Activated CD4-positive, alpha-beta memory T cell treated with anti-CD3 and anti-CD28 coated beads for 36 hours (primary cell): ENCODE results near the gene EDIL3. TPM values are rescaled to one million over a fixed set of nuclear protein-coding genes. Genes with fewer than 3 reads are reported as not detected.

Source experiments
- CTCF ChIA-PET: fragments of 350-600 bp; sonication (Branson Sonifier 250); formaldehyde crosslinking; loops from one replicate; lab custom pipeline; 2021; ENCODE audit warnings: antibody characterized with exemption, inconsistent platforms; lab: Charles Lee
- POLR2A ChIA-PET: fragments of 350-600 bp; sonication (Branson Sonifier 250); formaldehyde crosslinking; loops from one replicate; lab custom pipeline; 2021; ENCODE audit warnings: antibody characterized with exemption; lab: Charles Lee
- DNase-seq: peaks from one replicate; pipeline ENCODE4 v3.0.0-alpha.2; 2020
- H3K27ac Mint-ChIP-seq: one replicate; pipeline ENCODE4 v1.8.0; 2021; ENCODE audit warnings: mixed read lengths
- H3K27me3 Mint-ChIP-seq: one replicate; pipeline ENCODE4 v1.8.0; 2021; ENCODE audit warnings: mixed read lengths
- H3K36me3 Mint-ChIP-seq: one replicate; pipeline ENCODE4 v1.8.0; 2021; ENCODE audit warnings: mixed read lengths
- H3K4me1 Mint-ChIP-seq: one replicate; pipeline ENCODE4 v1.8.0; 2021; ENCODE audit warnings: low read depth, mixed read lengths
- H3K4me3 Mint-ChIP-seq: one replicate; pipeline ENCODE4 v1.8.0; 2021; ENCODE audit warnings: mild to moderate bottlenecking, mixed read lengths
- H3K9me3 Mint-ChIP-seq: one replicate; pipeline ENCODE4 v1.8.0; 2021; ENCODE audit warnings: mixed read lengths
- intact Hi-C: fragments of 100-400 bp; cut with micrococcal nuclease; formaldehyde crosslinking; loops from one replicate; pipeline ENCODE4 v1.15.1; 2023
- total RNA-seq, 2 experiments: library from RNA; stranded (reverse); gene quantifications; one replicate each; pipeline ENCODE4 v1.2.3, GENCODE V29; 2021

The EDIL3 gene, protein sequence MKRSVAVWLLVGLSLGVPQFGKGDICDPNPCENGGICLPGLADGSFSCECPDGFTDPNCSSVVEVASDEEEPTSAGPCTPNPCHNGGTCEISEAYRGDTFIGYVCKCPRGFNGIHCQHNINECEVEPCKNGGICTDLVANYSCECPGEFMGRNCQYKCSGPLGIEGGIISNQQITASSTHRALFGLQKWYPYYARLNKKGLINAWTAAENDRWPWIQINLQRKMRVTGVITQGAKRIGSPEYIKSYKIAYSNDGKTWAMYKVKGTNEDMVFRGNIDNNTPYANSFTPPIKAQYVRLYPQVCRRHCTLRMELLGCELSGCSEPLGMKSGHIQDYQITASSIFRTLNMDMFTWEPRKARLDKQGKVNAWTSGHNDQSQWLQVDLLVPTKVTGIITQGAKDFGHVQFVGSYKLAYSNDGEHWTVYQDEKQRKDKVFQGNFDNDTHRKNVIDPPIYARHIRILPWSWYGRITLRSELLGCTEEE
- total RNA-seq, result not detected

GRCh38 chr5:84384604-84385575 lies at the start of gene EDIL3:
TSS of gene EDIL3 (minus strand) at chr5:84384880. CDS start at chr5:84384374, 506 bp downstream.
- DNase-seq, result no peak
- ChIA-PET CTCF (no interaction called here), POLR2A (no interaction called here)
- H3K36me3 Mint-ChIP-seq, result no peaks in the 10 kb centered on the region
- H3K9me3 Mint-ChIP-seq, result no peaks in the 10 kb centered on the region
- peaks cover 2% of the 10 kb centered on the region for H3K4me1 Mint-ChIP-seq
- H3K27me3 Mint-ChIP-seq, result peaks cover 35% of the 10 kb centered on the region
- H3K27ac Mint-ChIP-seq, result no peak within 1 kb of the TSS
- intact Hi-C loops, result no loop called here
- no peak within 1 kb of the TSS for H3K4me3 Mint-ChIP-seq

DNA sequence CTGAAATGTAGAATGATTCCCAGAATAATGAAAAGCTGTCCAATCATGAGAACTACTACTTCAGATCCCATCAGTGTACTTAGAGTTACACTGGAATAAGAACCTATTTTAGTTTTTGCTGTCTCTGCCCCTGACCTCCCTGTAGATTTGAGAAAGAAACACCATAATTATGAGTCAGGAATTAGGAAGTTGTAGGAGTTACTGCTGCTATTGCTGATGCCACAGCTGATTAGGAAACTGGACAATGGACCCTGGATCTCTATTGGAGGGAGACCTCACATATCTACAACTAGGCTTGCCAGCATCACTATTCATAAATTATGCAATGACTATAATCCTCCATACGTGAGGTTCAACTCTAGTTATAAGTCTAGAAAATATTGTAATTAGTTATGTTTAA lies 48.8 kb upstream of the EDIL3 start:
- intact Hi-C loops, result no loop called here
- CTCF ChIA-PET, result no interaction called here
- no peak overlapping the region for H3K27ac Mint-ChIP-seq

GRCh38 chr5:84430863-84431663 lies 46.4 kb upstream of the EDIL3 start:
- no peaks in the 10 kb centered on the region for H3K4me1 Mint-ChIP-seq
- H3K36me3 Mint-ChIP-seq, result no peaks in the 10 kb centered on the region
- intact Hi-C loops, result no loop called here
- ChIA-PET CTCF (no interaction called here), POLR2A (no interaction called here)
- no peak overlapping the region for H3K27ac Mint-ChIP-seq
- no peaks in the 10 kb centered on the region for H3K27me3 Mint-ChIP-seq
- DNase-seq, result no peak
- H3K4me3 Mint-ChIP-seq, result no peak overlapping the region
- H3K9me3 Mint-ChIP-seq, result peaks cover 11% of the 10 kb centered on the region

More for the DNA sequence above, 48.8 kb upstream of the EDIL3 start:
- H3K4me3 Mint-ChIP-seq, result no peak overlapping the region
- no peaks in the 10 kb centered on the region for H3K27me3 Mint-ChIP-seq
- DNase-seq, result no peak
- H3K36me3 Mint-ChIP-seq, result no peaks in the 10 kb centered on the region
- POLR2A ChIA-PET, result no interaction called here
- peaks cover 3% of the 10 kb centered on the region for H3K9me3 Mint-ChIP-seq
- no peaks in the 10 kb centered on the region for H3K4me1 Mint-ChIP-seq

DNA sequence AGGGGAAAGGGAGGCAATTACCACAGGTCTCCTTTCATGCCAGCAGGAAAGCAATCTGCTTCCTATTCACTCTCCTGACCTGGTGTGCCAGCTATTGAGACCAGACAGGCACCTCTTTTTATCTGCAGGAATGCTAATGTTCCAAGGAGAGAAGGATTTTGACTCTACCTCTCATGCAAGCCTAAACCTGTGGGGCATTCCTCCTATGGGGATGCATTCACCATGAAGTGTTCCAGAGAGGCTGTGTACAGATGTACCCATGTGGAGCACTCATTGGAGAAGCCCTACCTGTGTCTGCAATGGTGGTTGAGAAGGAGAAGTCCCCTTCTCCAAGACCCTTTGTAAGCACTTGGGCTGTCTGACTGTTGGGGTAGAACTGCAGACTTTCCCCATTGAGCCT lies 45.4 kb upstream of the EDIL3 start:
- Mint-ChIP-seq H3K9me3 (peaks cover 11% of the 10 kb centered on the region), H3K4me1 (no peaks in the 10 kb centered on the region), H3K36me3 (no peaks in the 10 kb centered on the region), H3K27me3 (no peaks in the 10 kb centered on the region), H3K27ac (no peak overlapping the region), H3K4me3 (no peak overlapping the region)
- ChIA-PET CTCF (no interaction called here), POLR2A (no interaction called here)
- no peak for DNase-seq
- intact Hi-C loops, result no loop called here

- H3K9me3 Mint-ChIP-seq, result peaks cover 16% of the 10 kb centered on the region
- H3K4me3 Mint-ChIP-seq, result no peak overlapping the region
- intact Hi-C loops, result no loop called here
- DNase-seq, result no peak
- no peaks in the 10 kb centered on the region for H3K27me3 Mint-ChIP-seq
- POLR2A ChIA-PET, result no interaction called here
- no peaks in the 10 kb centered on the region for H3K4me1 Mint-ChIP-seq
- CTCF ChIA-PET, result no interaction called here
- H3K27ac Mint-ChIP-seq, result no peak overlapping the region
- H3K36me3 Mint-ChIP-seq, result no peaks in the 10 kb centered on the region
Observed at GRCh38 chr5:84425365-84425881, 40.7 kb upstream of the EDIL3 start.

- intact Hi-C loops, result no loop called here
- H3K9me3 Mint-ChIP-seq, result peaks cover 7% of the 10 kb centered on the region
- no peak overlapping the region for H3K27ac Mint-ChIP-seq
- H3K4me3 Mint-ChIP-seq, result no peak overlapping the region
- POLR2A ChIA-PET, result no interaction called here
- no peaks in the 10 kb centered on the region for H3K27me3 Mint-ChIP-seq
- no peaks in the 10 kb centered on the region for H3K36me3 Mint-ChIP-seq
- DNase-seq, result no peak
- H3K4me1 Mint-ChIP-seq, result no peaks in the 10 kb centered on the region
- CTCF ChIA-PET, result no interaction called here
Observed at GRCh38 chr5:84419742-84420141, 35.1 kb upstream of the EDIL3 start.

DNA sequence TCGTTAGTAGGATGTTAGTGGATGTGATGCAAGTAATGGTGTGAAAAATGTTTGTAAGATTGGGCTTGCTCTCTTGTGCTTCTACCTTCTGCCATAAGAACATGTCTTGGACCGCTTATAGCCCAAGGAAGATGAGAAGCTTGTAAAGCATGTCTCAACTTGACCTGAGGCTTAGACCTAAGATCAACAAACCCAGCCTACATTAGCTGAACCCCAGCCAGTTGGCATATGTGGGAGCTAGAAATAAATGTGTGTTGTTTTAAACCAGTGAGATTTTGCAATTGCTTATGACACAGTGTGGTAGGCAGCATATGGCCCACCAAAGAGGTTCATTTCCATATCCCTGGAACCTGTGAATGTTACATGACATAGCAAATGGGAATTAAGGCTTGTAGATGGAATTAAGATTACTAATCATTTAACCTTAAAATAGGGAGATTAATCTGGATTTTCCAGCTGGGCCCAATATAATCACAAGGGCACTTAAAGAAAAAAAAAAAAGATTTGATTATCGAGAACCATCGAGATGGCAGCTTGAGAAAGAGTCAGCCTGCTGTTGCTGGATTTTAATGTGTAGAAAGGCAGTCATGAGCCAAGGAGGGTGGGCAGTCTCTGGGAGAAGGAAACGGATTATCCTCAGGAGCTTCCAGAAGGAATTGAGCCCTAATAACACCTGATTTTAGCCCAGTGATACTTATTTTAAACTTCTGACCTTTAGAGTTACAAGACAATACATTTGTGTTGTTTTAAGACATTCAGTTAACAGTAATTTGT lies 27.3 kb upstream of the EDIL3 start:
- CTCF ChIA-PET, result no interaction called here
- intact Hi-C loops, result no loop called here
- no peak for DNase-seq
- POLR2A ChIA-PET, result no interaction called here
- Mint-ChIP-seq H3K9me3 (no peaks in the 10 kb centered on the region), H3K4me1 (no peaks in the 10 kb centered on the region), H3K27ac (no peak overlapping the region), H3K27me3 (no peaks in the 10 kb centered on the region), H3K36me3 (no peaks in the 10 kb centered on the region), H3K4me3 (no peak overlapping the region)

DNA sequence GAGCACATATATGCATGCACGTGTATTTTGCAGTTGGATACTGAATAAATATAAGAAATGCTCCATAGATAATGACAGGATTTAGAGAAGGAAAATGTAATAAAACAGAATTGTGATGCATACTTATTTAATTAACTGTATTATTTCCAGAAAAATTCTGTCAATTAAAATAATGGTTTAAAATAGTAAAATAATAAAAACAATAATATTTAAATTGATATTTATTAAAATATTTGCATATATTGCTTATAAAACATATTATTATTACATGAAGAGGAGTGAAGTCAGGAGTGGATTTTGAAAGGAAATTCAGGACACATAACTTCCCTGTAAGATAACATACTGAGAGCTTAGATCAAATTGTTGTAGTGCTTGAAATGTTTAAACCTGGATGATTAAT lies 21.4 kb upstream of the EDIL3 start:
- ChIA-PET POLR2A (no interaction called here), CTCF (no interaction called here)
- Mint-ChIP-seq H3K4me1 (no peaks in the 10 kb centered on the region), H3K36me3 (no peaks in the 10 kb centered on the region), H3K27me3 (no peaks in the 10 kb centered on the region), H3K9me3 (no peaks in the 10 kb centered on the region), H3K4me3 (no peak overlapping the region), H3K27ac (no peak overlapping the region)
- intact Hi-C loops, result no loop called here
- no peak for DNase-seq

- CTCF ChIA-PET, result no interaction called here
Observed at GRCh38 chr5:84403773-84404172, 19.1 kb upstream of the EDIL3 start.

DNA sequence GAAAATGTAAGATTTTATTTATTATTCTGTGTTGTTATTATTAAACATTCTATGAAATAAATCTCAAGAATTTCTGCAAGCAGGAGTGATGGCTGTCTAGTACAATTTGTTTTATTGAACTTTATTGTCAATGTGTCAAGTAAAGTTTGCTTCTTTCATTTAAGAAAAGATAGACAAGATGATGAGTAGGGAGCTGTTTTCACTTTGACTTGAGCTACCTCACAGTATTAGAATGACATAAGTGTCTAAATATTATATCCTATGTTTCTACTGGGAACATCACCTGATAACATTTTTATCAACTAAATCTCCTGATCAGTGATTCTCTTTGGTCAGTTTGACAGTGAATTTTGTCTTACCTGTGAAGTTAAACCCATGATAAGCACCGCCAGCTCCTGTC lies 12.7 kb upstream of the EDIL3 start:
- no peak for DNase-seq
- CTCF ChIA-PET, result no interaction called here

More at GRCh38 chr5:84403773-84404172, 19.1 kb upstream of the EDIL3 start:
- no peaks in the 10 kb centered on the region for H3K4me1 Mint-ChIP-seq
- H3K36me3 Mint-ChIP-seq, result no peaks in the 10 kb centered on the region
- no peak overlapping the region for H3K4me3 Mint-ChIP-seq
- no peak for DNase-seq
- intact Hi-C loops, result no loop called here
- no peaks in the 10 kb centered on the region for H3K27me3 Mint-ChIP-seq
- no peak overlapping the region for H3K27ac Mint-ChIP-seq
- POLR2A ChIA-PET, result no interaction called here
- H3K9me3 Mint-ChIP-seq, result no peaks in the 10 kb centered on the region

DNA sequence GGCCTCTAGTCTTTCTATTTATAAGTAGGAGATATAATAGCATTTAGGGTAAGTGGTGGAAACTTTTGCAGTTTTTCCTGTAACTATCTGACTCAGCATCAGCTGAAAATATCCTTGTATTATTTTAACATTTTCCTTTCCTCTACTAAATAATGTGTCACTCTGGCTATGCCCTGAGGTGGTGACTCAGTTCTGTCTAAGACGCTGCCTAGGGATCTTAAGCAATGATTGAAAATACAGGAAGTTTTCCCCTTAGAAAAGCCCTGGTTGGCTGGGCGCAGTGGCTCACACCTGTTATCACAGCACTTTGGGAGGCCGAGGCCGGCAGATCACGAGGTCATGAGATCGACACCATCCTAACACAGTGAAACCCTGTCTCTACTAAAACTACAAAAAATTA lies 9.3 kb upstream of the EDIL3 start:
- POLR2A ChIA-PET, result no interaction called here
- Mint-ChIP-seq H3K27ac (no peak overlapping the region), H3K36me3 (no peaks in the 10 kb centered on the region), H3K27me3 (no peaks in the 10 kb centered on the region), H3K4me3 (no peak overlapping the region), H3K9me3 (peaks cover 3% of the 10 kb centered on the region), H3K4me1 (no peaks in the 10 kb centered on the region)
- DNase-seq, result no peak
- intact Hi-C loops, result no loop called here
- CTCF ChIA-PET, result interaction anchor here (0.6 kb wide), 1 partner anchor 475 kb away, joined by 5 read pairs; no protein-coding TSS in a partner anchor

More for the DNA sequence above, 12.7 kb upstream of the EDIL3 start:
- Mint-ChIP-seq H3K27ac (no peak overlapping the region), H3K36me3 (no peaks in the 10 kb centered on the region), H3K4me3 (no peak overlapping the region), H3K27me3 (no peaks in the 10 kb centered on the region), H3K9me3 (peaks cover 3% of the 10 kb centered on the region), H3K4me1 (no peaks in the 10 kb centered on the region)
- intact Hi-C loops, result no loop called here
- POLR2A ChIA-PET, result no interaction called here
